HepG2 (cell line): Measurements from ENCODE around the gene SNX24. TPM values are rescaled to one million over a fixed set of nuclear protein-coding genes. Genes with fewer than 3 reads are reported as not detected.

Source experiments
- ATAC-seq: fragments of 200-7000 bp; cut with Tn5 transposase; 3 replicates; pipeline ENCODE4 v1.9.1; 2020; ENCODE audit warnings: mild to moderate bottlenecking, moderate library complexity
- BruUV-seq: library from RNA; stranded (reverse); fragments of 400-500 nt; replicated peaks from 2 replicates; lab custom pipeline; 2021; lab: Mats Ljungman, UMichigan
- CTCF ChIA-PET: fragments of 300-600 bp; formaldehyde crosslinking; extraction: SDS; loops from one replicate; lab custom pipeline; 2021; ENCODE audit warnings: low total read pairs, inconsistent platforms, low intra/inter-chr PET ratio; lab: Yijun Ruan, JAX
- POLR2A ChIA-PET: fragments of 350-600 bp; sonication (Branson Sonifier 250); formaldehyde crosslinking; loops from one replicate; lab custom pipeline; 2020; ENCODE audit warnings: antibody characterized with exemption, inconsistent platforms; lab: Yijun Ruan, JAX
- DNase-seq: peaks from one replicate; pipeline ENCODE4 v3.0.0-alpha.2; 2015; ENCODE audit warnings: low spot score
- FAIRE-seq: peaks from 3 replicates; lab custom pipeline; 2011; peaks lifted over from hg19 to GRCh38; lab: Jason Lieb, UNC
- H2AFZ ChIP-seq: one replicate; pipeline ENCODE4 v1.6.1; 2011; ENCODE audit warnings: low read length, inconsistent platforms
- H3K27ac ChIP-seq: fragments of 300-600 bp; 3 replicates; pipeline ENCODE4 v1.8.0; 2011; ENCODE audit warnings: mixed run types, mild to moderate bottlenecking, mixed read lengths, low read length, inconsistent platforms; ENCODE audit not compliant: insufficient read depth; ENCODE audit errors: extremely low read length
- H3K27me3 ChIP-seq, 2 experiments: fragments of 200-600 bp in 1 of 2; 2 replicates in 1 of 2; 3 replicates in 1 of 2; pipeline versions ENCODE4 v1.6.0 to v1.8.0; 2011; ENCODE audit warnings: low read length in 2 of 2, mild to moderate bottlenecking in 2 of 2, moderate library complexity in 2 of 2, inconsistent platforms in 1 of 2; ENCODE audit not compliant: insufficient read depth in 2 of 2, control insufficient read depth in 1 of 2
- H3K36me3 ChIP-seq, 2 experiments: fragments of 200-600 bp in 1 of 2; replicated peaks in 1 of 2; 2 replicates in 1 of 2; 3 replicates in 1 of 2; pipeline versions ENCODE4 v1.5.1 to v1.8.0; 2011; ENCODE audit warnings: low read length in 2 of 2, inconsistent platforms in 1 of 2; ENCODE audit not compliant: insufficient read depth in 2 of 2, control insufficient read depth in 1 of 2
- H3K4me1 ChIP-seq: 2 replicates; pipeline ENCODE4 v1.5.1; 2012; ENCODE audit warnings: low read length, inconsistent platforms; ENCODE audit not compliant: insufficient read depth
- H3K4me2 ChIP-seq: 2 replicates; pipeline ENCODE4 v1.6.0; 2011; ENCODE audit warnings: low read depth, low read length, inconsistent platforms
- H3K4me3 ChIP-seq, 3 experiments: fragments of 200-600 bp in 1 of 3; sonication (generic), shearing (Covaris generic) in 1 of 3; replicated peaks in 1 of 3; 2 replicates each; pipeline ENCODE4 v1.5.1; 2011 to 2016; ENCODE audit warnings: low read length in 3 of 3, inconsistent platforms in 2 of 3, low read depth in 2 of 3, mild to moderate bottlenecking in 2 of 3, control low read depth in 1 of 3, mixed read lengths in 1 of 3; ENCODE audit not compliant: insufficient read depth in 1 of 3
- H3K79me2 ChIP-seq: one replicate; pipeline ENCODE4 v1.6.1; 2011; ENCODE audit warnings: low read length, inconsistent platforms; ENCODE audit not compliant: insufficient read depth
- H3K9ac ChIP-seq: 2 replicates; pipeline ENCODE4 v1.6.0; 2011; ENCODE audit warnings: mild to moderate bottlenecking, low read depth, low read length, inconsistent platforms; ENCODE audit not compliant: insufficient read depth
- H3K9me3 ChIP-seq: 2 replicates; pipeline ENCODE4 v1.5.1; 2012; ENCODE audit warnings: mild to moderate bottlenecking, low read length
- H4K20me1 ChIP-seq: 2 replicates; pipeline ENCODE4 v1.6.0; 2011; ENCODE audit warnings: inconsistent platforms, mild to moderate bottlenecking, low read length, moderate library complexity; ENCODE audit not compliant: insufficient read depth
- CENPT ChIP-seq: sonication (generic); formaldehyde crosslinking; IDR thresholded peaks from 2 replicates; pipeline ENCODE4 v1.8.0; 2022; ENCODE audit warnings: low read depth, mild to moderate bottlenecking, moderate library complexity, missing genetic modification reagents
- HES4 ChIP-seq: sonication (generic); formaldehyde crosslinking; IDR thresholded peaks from 2 replicates; pipeline ENCODE4 v1.9.0; 2021; ENCODE audit warnings: mild to moderate bottlenecking, missing genetic modification reagents, borderline replicate concordance
- HMG20A ChIP-seq: IDR thresholded peaks from 2 replicates; pipeline ENCODE4 v1.6.1; 2016; ENCODE audit warnings: borderline replicate concordance
- RNF219 ChIP-seq: sonication (generic); formaldehyde crosslinking; IDR thresholded peaks from 2 replicates; pipeline ENCODE4 v1.5.0; 2020; ENCODE audit warnings: mild to moderate bottlenecking, missing genetic modification reagents
- SP1 ChIP-seq, 2 experiments: fragments of 450-650 bp in 1 of 2; sonication (generic) in 1 of 2; formaldehyde crosslinking in 1 of 2; IDR thresholded peaks; 2 replicates each; pipeline versions ENCODE4 v1.4.0 to v1.6.1; 2016 to 2020; ENCODE audit warnings: missing genetic modification reagents in 1 of 2
- XRCC5 ChIP-seq: fragments of 200-400 bp; formaldehyde crosslinking; optimal IDR thresholded peaks from 2 replicates; pipeline ENCODE3; 2017; ENCODE audit warnings: mild to moderate bottlenecking, low read length
- ZBTB26 ChIP-seq: IDR thresholded peaks from 2 replicates; pipeline ENCODE4 v1.6.1; 2016; ENCODE audit warnings: missing compliant biosample characterization, missing genetic modification reagents, borderline replicate concordance
- ZMAT5 ChIP-seq: sonication (generic); formaldehyde crosslinking; IDR thresholded peaks from 2 replicates; pipeline ENCODE4 v1.5.0; 2020; ENCODE audit warnings: mild to moderate bottlenecking, low read depth, missing genetic modification reagents, borderline replicate concordance
- ZNF264 ChIP-seq: sonication (generic); formaldehyde crosslinking; IDR thresholded peaks from 2 replicates; pipeline ENCODE4 v1.4.0; 2020; ENCODE audit warnings: missing genetic modification reagents
- WGBS: methylation state at CpG from one replicate; pipeline ENCODE4 v1.1.6; 2017; ENCODE audit warnings: low lambda C conversion rate; 5-methylcytosine and 5-hydroxymethylcytosine counted together
- in situ Hi-C: cut with HindIII; loops from 2 replicates; pipeline ENCODE4 v1.10.0; 2017; ENCODE audit warnings: low pct_unique_long_range_greater_than_20kb; ENCODE audit not compliant: extremely low pct_ligation_motif_present
- intact Hi-C: fragments of 100-400 bp; cut with micrococcal nuclease; formaldehyde crosslinking; loops from one replicate; pipeline ENCODE4 v1.10.0; 2022; ENCODE audit not compliant: unreplicated experiment
- polyA plus RNA-seq, 8 experiments: library from polyadenylated mRNA; depleted of rRNA in 3 of 8; stranded (reverse) in 7 of 8; unstranded in 1 of 8; fragments of >200 nt; fragmentation: Illumina TruSeq in 4 of 8; extraction: Trizol in 4 of 8; gene quantifications; 2 replicates each; pipeline versions ENCODE4 v1.2.1 to v1.2.3, GENCODE V29; 2011 to 2016; ENCODE audit warnings: low read depth in 4 of 8, missing spikeins in 1 of 8, mixed read lengths in 1 of 8; ENCODE audit not compliant: insufficient read depth in 1 of 8
- total RNA-seq, 5 experiments: library from RNA; depleted of rRNA; stranded (reverse); fragments of >200 nt; fragmentation: Illumina TruSeq; extraction: Trizol; gene quantifications; 2 replicates each; pipeline ENCODE4 v1.2.3, GENCODE V29; 2016; ENCODE audit warnings: low read depth in 1 of 5

SNX24 gene
- total and polyA plus RNA-seq, 2 of the 13 experiments (the other 11 are each of a cell fraction or from before 2014, with no cell fraction given), result 7.2 to 23.7 TPM

- no peak for TF ChIP-seq HMG20A (CRISPR knock-in tag)
- TF ChIP-seq ZNF264 (CRISPR knock-in tag), result no peak
- TF ChIP-seq XRCC5, result no peak
Observed at GRCh38 chr5:122882831-122883230, 37.4 kb downstream of the SNX24 start (continued).

- Histone ChIP-seq H3K4me1 (no peaks in the 10 kb centered on the region), H3K9me3 (no peaks in the 10 kb centered on the region), H3K27me3 (no peaks in the 10 kb centered on the region), H3K4me2 (no peak overlapping the region), H3K9ac (no peak overlapping the region), H4K20me1 (no peaks in the 10 kb centered on the region), H3K79me2 (no peaks in the 10 kb centered on the region), H3K4me3 (no peak overlapping the region), H3K27ac (no peak overlapping the region), H3K36me3 (no peaks in the 10 kb centered on the region), H2AFZ (no peak overlapping the region)
- FAIRE-seq, result no peak
- WGBS, result 92% methylated on average over 1 of the region's 1 CpG
- intact Hi-C loops (no loop called here), in situ Hi-C loops (no loop called here)
- BruUV-seq, result no TSS peak
- CTCF ChIA-PET, result no interaction called here
- DNase-seq, result no peak
- TF ChIP-seq HES4 (CRISPR knock-in tag) (no peak), CENPT (CRISPR knock-in tag) (no peak), ZMAT5 (CRISPR knock-in tag) (no peak), RNF219 (CRISPR knock-in tag) (no peak), ZBTB26 (no peak), SP1 (IDR thresholded peaks at IDR 0.05) (no peak), SP1 (CRISPR knock-in tag; IDR thresholded peaks at IDR 0.05) (no peak)
- POLR2A ChIA-PET, result no interaction called here
- ATAC-seq, result no peak
Observed at GRCh38 chr5:122885045-122885517, 39.7 kb downstream of the SNX24 start.
